GM15510 (cell line): ENCODE results near the gene LRBA.

Experiments used
- POLR2A ChIP-seq: IDR thresholded peaks from 3 replicates; pipeline ENCODE4 v1.6.1; 2011; ENCODE audit warnings: borderline replicate concordance; ENCODE audit not compliant: insufficient read length; ENCODE audit errors: extremely low read depth

The LRBA gene

DNA sequence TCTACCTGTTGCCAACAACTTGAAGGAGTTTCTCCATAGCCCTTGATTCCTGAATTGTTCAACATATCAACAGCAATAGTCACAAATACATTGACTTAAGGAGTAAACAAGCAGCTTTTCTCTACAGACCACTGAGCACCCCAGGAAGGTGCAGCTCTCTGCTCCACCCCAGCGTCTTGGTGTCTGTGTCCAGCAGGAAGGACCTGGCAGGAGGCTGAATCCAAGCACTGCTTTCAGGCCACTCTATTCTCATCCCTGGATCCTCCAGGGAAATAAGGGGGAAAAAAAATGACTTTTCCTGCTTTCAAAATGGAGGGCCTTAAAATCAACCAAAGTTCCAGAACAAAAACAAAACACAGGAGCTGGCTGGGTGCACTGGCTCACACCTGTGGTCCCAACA, 593.5 kb downstream of the LRBA start:
- TF ChIP-seq POLR2A, result no peak

DNA sequence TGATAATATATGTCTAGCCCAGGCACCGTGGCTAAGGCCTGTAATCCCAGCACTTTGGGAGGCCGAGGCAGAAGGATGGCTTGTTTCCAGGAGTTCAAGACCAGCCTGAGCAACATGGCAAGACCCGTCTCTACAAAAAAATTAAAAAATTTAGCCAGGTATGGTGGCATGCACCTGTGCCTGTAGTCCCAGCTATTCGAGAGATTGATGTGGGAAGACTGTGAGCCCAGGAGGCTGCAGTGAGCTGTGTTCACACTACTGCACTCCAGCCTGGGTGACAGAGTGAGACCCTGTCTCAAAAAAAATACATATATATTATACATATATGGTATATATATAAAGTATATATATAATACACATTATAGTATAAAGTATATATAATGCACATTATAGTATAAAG, 595.1 kb downstream of the LRBA start:
- TF ChIP-seq POLR2A, result no peak

DNA sequence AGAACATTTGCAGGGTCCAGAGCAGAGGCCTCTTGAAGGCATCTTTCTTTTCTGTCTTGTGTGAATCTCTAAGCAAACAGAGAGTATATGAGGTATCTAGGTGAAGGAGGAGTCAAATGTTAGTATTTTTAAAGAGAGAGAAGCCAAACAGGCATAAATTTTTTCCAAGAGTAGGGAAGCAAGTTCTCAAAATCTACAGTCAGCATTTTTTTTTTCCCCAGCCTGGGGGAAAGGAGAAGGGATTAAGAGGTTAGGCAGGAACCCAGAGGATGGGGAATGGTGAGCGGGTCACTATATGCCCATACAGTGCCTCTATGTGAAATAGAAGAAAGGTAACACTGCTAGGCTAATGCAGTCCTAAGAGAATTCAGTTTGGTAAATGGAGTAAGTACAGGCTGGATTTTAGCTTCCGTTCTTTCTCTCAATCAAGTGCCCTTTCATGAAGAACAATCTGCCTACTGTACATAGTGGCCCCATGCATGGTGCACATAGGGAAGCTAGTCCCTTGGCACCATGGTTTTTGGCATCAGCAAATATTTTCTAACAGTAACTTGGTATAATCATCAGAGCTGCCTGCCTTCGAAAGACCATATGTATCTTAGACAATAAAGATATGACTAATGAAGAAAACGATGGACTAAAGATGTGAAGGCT, 596.2 kb downstream of the LRBA start:
- no peak for TF ChIP-seq POLR2A

DNA sequence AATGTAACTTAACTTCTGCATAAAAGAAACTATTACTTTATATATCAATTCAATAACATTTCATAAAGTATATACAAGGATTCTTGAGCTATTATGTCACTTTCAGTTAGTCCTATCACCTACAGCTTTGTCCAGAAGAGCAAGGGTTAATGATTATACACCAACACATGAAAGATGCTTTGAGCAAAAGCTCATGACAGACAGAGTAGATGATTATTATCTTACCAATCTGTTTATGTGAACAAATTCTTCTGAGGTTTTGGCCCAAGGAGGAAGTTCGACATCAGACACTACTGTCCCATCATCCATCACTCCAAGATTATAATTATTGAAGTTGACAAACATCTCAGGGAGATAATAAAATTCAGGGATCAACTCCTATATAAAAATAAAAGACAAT, 599.9 kb downstream of the LRBA start:
- TF ChIP-seq POLR2A, result no peak

DNA sequence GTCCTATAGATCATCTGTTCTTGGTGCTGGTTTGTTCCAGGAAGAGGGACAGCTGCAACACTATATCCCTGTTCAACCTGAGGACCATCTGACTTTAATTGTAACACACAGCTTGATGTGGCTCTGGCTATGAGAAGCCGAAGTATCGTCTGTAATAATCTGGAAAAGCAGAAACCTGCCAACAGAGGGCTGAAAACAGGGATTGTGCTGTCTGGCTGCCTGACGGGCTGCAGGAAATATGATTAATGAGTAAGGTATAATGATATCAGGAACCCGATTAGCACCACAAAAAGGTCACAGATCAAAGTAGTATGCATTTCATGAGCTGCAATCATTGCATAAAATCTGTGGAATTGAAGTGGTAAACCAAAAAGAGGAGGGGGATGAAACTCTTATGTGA, 603.6 kb downstream of the LRBA start:
- no peak for TF ChIP-seq POLR2A

DNA sequence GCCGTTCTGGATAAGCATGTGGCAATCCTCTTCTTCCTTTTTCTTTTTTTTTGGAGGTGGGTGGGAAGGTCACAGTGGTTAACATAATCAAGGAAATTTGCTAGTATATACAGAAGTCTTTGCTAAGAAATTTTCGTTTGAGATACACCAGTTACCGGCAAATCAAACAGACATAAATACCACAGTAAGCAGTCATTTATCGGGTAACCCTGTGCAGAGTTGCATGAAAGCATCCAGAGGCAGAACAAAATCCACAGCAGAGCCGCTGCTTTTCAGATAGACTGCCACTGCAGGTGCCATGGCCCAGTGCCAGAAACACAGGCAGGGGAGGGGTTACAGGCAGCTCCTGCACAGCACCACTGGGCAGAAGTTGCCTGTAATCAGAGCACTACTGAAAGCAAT, 612.2 kb downstream of the LRBA start:
- TF ChIP-seq POLR2A, result no peak

DNA sequence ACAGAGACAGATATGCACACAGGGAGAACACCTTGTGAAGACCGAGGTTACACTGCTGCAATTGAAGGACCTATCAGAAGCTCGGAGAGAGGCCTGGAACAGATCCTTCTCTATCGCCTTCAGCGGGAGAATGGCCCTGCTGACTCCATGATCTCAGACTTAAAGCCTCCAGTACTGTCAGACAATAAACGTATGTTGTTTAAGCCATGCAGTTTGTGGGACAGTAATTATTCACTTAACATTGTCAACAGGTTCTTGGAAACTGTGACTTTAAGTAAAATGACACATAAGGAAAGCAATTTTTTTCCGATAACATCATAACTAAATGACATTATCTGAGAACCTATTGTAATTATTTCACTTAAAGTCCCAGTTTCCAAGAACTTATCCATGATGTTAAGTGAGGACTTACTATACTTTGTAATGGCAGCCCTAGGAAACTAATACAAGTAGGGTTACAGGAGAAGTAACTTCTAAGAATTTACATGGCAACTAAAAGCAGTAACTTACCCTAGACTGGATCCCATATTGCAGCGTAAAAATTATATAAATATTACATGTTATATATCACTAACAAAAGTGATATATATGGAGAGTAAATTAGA, 613.9 kb downstream of the LRBA start:
- no peak for TF ChIP-seq POLR2A

DNA sequence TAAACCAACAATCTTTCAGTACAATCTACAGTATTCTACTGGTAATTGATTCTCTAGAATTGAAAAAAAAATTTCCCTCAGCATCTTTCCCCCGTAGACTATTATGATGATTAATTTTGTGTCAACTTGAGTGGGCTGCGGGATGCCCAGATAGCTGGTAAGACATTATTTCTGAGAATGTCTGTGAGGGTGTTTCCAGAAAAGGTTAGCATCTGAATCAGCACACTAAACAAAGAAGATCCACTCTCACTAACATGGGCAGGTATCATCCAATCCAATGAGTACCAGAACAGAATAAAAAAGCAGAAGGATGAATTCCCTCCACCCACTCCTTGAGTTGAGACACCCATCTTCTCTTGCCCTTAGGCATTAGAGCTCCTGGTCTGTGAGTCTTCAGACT, 619.2 kb downstream of the LRBA start:
- TF ChIP-seq POLR2A, result no peak

DNA sequence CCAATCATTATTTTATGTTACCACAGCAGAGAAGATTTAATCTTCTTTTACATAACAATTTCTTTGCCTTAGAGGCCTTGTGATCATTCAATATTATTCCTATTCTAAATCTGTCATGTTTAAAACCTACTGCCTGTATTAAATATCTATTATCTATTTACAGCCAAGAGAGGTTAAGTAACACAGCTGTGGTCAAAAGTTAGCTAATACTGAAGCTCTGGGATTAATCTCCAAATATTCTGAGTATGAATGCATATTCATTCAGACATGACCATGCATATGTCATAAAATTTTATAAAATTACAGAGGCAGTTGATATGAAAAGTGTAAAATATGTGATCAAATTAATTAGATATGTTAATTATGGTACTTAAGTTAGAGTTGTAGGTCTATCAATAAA, 621.0 kb downstream of the LRBA start:
- no peak for TF ChIP-seq POLR2A

DNA sequence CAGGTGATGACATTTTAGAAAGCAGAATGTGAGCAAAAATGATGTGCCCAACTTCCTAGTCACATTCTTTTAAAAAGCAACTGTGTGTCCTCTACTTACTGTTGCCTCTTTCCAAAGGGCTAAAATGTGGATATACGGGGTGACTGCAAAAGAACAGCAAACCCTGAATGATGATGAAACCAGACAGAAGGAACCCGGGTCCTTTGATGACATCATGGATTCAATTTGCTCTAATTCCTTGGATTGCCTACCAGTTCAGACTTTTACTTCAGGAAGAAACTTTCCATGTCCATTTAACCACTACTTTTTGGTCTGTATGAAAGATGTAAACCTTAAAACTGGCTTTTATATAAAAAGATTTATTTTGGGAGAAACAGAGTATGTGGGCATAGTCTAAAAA, 624.0 kb downstream of the LRBA start:
- TF ChIP-seq POLR2A, result no peak

DNA sequence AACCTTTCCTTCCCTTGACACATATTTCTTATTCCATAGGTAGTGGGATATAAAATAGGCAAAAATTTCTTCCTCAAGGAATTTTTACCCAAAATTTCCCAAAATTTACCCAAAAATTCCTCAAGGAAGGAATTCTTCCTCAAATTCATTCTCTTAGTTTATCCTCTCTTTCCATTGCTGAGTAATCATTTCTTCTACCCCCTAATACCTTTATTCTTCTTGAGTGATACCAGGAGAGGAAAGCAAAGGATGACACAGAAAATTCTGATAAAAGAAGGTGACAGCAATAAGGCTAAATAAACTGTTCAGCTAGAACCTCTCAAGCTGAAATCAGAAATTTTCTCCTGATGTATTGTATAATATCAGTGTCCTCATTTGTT, 624.6 kb downstream of the LRBA start:
- TF ChIP-seq POLR2A, result no peak

DNA sequence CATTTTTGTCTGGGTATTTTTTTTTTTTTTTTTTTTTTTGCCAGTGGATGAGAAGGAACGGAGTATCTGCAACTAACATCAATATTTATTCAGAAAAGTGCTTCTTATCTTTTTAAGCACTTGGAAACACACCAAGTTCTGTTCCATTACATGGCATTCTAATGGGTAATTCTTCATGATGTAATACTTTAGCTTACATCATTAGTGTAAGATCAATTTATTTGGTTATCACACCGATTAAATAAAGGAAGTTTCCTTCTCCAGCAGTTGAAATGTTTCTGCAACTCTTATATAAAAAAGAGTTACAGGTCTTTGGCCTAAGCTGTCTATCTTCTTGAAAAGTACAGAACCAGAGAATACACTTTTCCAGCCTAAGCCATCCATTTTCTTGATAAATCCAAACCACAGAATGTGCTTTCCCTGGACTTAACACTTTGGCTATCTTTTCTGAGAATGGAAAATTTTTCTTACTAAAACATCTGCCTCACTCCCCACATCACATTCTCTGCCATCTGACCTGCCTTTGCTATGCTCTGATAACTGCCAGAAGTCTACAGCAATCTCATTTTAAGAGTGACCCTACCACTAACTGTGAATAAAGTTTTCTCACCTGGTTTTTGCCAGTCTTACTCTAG, 625.1 kb downstream of the LRBA start:
- TF ChIP-seq POLR2A, result no peak

DNA sequence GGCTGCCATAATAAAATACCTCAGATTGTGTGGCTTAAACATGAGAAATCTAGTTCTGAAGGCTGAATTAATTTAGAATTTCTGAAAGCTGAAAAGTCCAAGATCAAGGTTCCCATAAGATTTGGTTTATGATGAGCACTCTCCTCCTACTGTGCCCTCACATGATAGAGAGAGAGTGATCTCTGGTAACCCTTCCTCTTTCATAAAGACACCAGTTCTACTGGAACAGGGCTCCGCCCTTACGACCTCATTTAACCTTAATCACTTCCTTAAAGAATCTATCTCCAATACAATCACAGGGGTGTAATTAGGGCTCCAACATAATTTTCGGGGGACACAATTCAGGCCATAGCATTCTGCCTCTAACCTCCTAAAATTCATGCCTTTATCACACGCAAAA, 627.1 kb downstream of the LRBA start:
- TF ChIP-seq POLR2A, result no peak

DNA sequence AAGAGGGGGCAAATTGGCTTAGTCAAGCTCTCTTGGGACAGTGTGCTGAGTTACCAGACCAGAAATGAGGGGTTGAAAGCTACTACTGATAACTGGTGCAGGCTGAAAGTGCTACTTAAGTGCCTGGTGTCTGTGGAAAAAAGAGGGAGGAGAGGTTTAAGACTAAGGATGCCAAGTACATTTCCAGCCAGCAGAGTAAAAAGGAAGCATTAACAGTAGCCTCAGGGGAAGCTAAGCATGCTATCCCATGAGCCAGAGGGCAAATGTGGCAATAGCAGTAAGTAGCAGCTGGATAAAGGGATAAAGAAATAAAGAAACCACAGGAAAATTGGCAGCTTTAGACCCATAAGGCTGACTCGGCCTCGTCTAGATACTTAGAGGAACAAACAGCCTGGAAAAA, 629.5 kb downstream of the LRBA start:
- no peak for TF ChIP-seq POLR2A

DNA sequence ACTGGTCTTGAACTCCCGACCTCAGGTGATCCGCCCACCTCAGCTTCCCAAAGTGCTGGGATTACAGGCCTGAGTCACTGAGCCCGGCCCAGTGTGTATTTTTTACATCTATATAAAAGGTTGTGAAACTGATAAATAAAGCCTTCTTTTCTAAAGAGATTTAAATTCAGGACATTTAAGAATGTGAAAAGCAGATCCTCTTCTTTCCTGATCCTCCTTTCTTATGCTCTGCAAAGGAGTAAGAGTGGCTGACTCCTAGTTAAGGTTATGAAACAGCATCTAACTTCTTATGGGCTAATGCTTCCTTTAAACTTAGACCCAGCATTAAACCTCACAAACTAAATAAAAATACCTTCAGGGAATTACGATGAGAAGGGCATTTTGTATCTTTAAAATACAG, 630.8 kb downstream of the LRBA start:
- no peak for TF ChIP-seq POLR2A

DNA sequence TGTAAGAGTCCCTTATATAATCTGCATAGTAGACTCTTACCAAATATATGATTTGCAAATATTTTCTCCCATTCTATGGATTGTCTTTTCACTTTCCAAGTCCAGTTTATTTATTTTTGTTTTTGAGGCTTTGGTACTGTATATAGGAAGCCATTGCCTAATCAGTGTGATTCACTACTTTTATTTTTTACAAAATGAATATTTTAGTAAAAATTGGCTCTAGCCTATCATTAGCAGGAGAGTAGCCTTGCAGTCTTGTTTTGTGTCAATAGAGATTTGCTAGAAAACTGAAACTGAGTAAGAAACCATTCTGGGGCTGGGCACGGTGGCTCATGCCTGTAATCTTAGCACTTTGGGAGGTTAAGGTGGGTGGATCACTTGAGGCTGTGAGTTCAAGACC, 633.1 kb downstream of the LRBA start:
- TF ChIP-seq POLR2A, result no peak
